Activated gamma-delta T cell (primary cell): ENCODE data around the gene HAUS7.

ENCODE experiments used
- DNase-seq: peaks from one replicate; lab custom pipeline; 2025; lab: John Stamatoyannopoulos, UW

HAUS7 gene

GRCh38 chrX:153439977-153440376, 30.4 kb downstream of the HAUS7 start:
- no peak for DNase-seq

GRCh38 chrX:153438532-153438931, 31.8 kb downstream of the HAUS7 start:
- DNase-seq, result no peak

- DNase-seq, result no peak
Measured at GRCh38 chrX:153435845-153436244, 34.5 kb downstream of the HAUS7 start.

DNA sequence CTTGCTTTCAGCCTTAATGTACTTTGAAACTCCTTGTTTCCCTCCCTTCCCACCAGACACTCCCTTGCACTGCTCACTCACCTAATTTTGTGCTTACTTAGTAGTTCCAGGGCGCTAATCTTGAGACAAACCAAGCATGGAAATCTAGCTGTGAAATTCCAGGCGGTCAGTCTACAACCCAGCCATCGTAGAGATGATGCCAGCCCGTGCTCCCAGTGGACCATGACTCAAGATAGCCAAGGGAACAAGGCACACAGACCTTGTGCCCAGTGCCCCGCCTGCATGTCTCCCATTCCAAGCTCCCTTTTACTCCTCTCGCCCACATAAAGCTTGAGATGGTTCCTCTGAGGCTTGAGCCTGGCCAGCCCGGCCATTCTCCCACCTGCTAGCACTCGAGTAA, 35.6 kb downstream of the HAUS7 start:
- no peak for DNase-seq

- DNase-seq, result no peak
Measured at GRCh38 chrX:153433781-153434285, 36.5 kb downstream of the HAUS7 start.

DNA sequence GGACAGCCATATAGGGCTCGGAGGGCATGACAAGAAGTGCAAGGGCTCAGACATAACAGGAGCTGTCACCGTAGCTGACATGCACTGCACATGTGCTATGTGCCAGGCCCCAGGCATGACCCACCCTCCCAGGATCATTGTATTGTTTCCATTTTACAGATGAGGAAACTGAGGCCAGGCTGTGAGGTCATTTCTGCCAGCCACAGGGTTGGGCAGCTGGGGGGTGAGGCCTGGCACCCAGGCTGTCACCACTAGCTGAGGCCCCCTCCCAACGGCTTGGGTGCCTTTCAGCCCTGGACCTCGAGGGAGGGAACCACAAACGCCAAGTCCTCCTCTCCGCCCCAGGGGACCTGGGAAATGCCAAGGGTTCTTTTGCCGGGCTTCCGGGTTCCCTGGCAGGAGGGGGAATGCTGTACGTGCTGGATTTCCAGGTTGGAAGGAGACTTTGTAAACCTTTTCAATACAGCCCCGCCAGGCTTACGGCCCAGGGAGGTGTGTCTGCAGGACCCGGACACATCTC, 37.2 kb downstream of the HAUS7 start:
- no peak for DNase-seq

- DNase-seq, result no peak
Measured at GRCh38 chrX:153430796-153431195, 39.6 kb downstream of the HAUS7 start.

GRCh38 chrX:153426204-153426603, 44.2 kb downstream of the HAUS7 start:
- no peak for DNase-seq

- no peak for DNase-seq
Measured at GRCh38 chrX:153423652-153424051, 46.7 kb downstream of the HAUS7 start.

DNA sequence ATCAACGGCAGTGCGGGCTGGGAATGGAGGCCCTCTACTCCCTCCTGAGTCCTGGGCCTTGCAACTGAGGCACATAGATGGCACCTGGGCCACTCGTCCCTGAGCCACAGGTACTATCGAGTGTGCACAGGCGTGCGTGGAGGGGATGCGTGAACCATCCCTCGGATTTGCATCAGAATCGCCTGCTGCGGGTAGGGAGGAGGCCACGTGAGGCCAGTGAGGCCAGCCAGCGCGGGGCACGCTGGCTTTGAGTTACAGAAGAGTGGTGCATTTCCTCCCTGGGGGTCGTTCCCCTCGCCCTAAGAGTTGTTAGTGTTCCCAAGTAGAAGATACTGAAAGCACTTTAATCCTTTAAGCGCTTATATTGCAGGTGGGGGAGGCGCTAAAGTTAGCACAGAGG, 48.5 kb downstream of the HAUS7 start:
- DNase-seq, result no peak

DNA sequence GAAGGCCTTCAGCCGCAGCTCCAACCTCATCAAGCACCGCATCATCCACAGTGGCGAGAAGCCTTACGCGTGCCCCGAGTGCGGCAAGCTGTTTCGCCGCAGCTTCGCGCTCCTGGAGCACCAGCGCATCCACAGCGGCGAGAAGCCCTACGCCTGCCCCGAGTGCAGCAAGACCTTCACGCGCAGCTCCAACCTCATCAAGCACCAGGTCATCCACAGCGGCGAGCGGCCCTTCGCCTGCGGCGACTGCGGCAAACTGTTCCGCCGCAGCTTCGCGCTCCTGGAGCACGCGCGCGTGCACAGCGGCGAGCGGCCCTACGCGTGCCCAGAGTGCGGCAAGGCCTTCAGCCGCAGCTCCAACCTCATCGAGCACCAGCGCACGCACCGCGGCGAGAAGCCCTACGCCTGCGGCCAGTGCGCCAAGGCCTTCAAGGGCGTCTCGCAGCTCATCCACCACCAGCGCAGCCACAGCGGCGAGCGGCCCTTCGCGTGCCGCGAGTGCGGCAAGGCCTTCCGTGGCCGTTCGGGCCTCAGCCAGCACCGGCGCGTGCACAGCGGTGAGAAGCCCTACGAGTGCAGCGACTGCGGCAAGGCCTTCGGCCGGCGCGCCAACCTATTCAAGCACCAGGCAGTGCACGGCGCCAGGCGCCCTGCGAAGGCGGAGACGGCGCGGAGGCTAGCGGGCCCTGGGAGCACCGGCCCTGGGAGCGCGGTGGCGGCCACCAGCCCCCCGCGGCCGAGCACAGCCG, 49.4 kb downstream of the HAUS7 start:
- no peak for DNase-seq

DNA sequence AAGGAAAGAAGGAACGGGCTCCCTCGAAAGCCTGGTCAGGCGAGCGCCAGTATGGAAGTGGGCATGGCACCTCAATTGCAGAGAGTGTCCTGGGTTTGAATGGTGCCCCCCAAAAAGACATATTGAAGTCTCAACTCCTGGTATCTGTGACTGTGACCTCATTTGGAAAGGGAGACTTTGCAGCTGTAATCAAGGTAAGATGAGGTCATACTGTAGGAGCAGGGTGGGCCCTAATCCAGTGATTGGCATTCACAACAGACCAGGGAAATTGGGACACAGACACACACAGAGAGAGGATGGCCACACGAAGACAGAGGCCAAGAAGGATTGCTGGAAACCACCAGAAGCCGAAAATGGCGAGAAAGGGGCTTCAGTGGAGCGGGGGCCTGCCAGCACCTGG, 52.7 kb downstream of the HAUS7 start:
- no peak for DNase-seq

DNA sequence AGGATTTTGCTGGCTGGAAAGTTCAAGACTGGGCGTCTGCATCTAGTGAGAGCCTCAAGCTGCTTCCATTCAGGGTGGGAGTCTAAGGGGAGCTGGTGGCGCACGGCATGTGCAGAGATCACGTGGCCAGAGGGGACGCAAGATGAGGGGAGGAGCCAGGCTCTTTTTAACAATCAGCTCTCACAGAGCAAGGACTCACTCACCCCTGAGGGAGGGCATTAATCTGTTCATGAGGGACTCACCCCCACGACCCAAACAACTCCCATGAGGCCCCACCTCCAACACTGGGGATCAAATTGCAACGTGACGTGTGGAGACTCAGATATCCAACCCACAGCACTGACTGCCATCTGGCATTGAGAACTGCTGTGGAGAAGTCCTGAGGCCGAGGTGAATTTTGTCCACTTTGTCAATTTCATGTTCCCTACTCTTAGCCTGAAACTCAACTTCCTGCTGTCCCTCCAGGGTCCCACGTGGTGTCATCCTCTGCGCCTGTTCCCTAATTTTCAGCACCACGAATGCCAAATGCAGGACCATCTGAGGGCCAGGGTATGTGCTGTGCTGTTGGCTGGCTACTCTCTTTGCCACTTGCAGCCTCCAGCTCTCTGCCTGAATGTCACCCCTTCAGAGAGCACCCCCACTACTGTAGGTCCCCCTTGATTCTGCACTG, 53.5 kb downstream of the HAUS7 start:
- DNase-seq, result no peak

GRCh38 chrX:153414856-153415510, 55.4 kb downstream of the HAUS7 start:
- no peak for DNase-seq

- no peak for DNase-seq
Measured at GRCh38 chrX:153413731-153414130, 56.6 kb downstream of the HAUS7 start.

GRCh38 chrX:153412746-153413720, 57.3 kb downstream of the HAUS7 start:
- DNase-seq, result no peak

GRCh38 chrX:153411988-153412574, 58.3 kb downstream of the HAUS7 start:
- no peak for DNase-seq

- no peak for DNase-seq
Measured at GRCh38 chrX:153411255-153411987, 59.0 kb downstream of the HAUS7 start, which contains the start of gene ZFP92. ZFP92 (plus strand) TSS chrX:153411472; CDS start chrX:153418323, 6,851 bp downstream.

DNA sequence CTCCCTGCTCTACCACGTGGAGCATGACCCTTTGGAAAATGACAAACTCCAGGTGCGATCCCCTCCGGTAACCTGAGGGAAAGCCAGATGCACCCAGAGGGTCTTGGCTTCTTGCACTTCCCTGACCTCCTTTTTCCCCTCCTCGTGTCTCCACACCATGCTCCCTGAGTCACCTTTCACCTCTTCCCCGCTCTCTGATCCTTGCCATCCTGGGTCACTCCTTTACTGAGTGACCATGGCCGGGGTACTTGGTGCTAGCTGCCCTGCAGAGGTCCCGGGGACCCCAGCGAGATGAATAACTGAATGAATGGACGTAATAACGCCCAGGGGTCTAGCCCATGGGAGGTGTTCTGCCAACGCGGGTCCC, 59.5 kb downstream of the HAUS7 start:
- DNase-seq, result no peak

- no peak for DNase-seq
Measured at GRCh38 chrX:153410373-153410772, 60.0 kb downstream of the HAUS7 start.
